NT2/D1 (cell line): Measurements from ENCODE around the gene LHX6.

Experiments
- SUZ12 ChIP-seq: IDR thresholded peaks from 2 replicates; pipeline ENCODE4 v1.6.1; 2011; ENCODE audit not compliant: insufficient read length, insufficient read depth; ENCODE audit errors: extremely low read depth
- YY1 ChIP-seq: IDR thresholded peaks from 2 replicates; pipeline ENCODE4 v1.6.1; 2011; ENCODE audit not compliant: insufficient read length, insufficient read depth
- ZNF274 ChIP-seq: IDR thresholded peaks from 2 replicates; pipeline ENCODE4 v1.6.1; 2011; ENCODE audit warnings: mild to moderate bottlenecking, low read depth, low read length

GRCh38 chr9:122218071-122218934 is 10.5 kb downstream of the LHX6 start:
- no peak for TF ChIP-seq YY1
- TF ChIP-seq SUZ12, result no peak
- TF ChIP-seq ZNF274, result no peak
